Osteoblast (primary cell): ENCODE results near the gene CHD9NB. TPM values are rescaled to one million over a fixed set of nuclear protein-coding genes. Genes with fewer than 3 reads are reported as not detected.

ENCODE experiments used
- DNase-seq: peaks from one replicate; pipeline ENCODE4 v3.0.0; 2011; ENCODE audit warnings: low spot score, mixed read lengths; ENCODE audit not compliant: insufficient read length; ENCODE audit errors: missing footprints
- H2AFZ ChIP-seq: 2 replicates; pipeline ENCODE4 v1.6.0; 2011; ENCODE audit warnings: mild to moderate bottlenecking, low read length
- H3K27ac ChIP-seq: 2 replicates; pipeline ENCODE4 v1.5.1; 2011; ENCODE audit warnings: mild to moderate bottlenecking, low read depth, low read length, moderate library complexity
- H3K27me3 ChIP-seq: 2 replicates; pipeline ENCODE4 v1.6.0; 2012; ENCODE audit warnings: mild to moderate bottlenecking, control low read depth, inconsistent platforms, low read length, moderate library complexity; ENCODE audit not compliant: insufficient read depth
- H3K36me3 ChIP-seq: 2 replicates; pipeline ENCODE4 v1.5.1; 2011; ENCODE audit warnings: mild to moderate bottlenecking, low read length, control low read depth, moderate library complexity; ENCODE audit not compliant: insufficient read depth
- H3K4me1 ChIP-seq: 2 replicates; pipeline ENCODE4 v1.5.1; 2011; ENCODE audit warnings: mild to moderate bottlenecking, low read length, control low read depth, moderate library complexity; ENCODE audit not compliant: insufficient read depth
- H3K4me2 ChIP-seq: 2 replicates; pipeline ENCODE4 v1.6.0; 2011; ENCODE audit warnings: mild to moderate bottlenecking, low read length; ENCODE audit not compliant: insufficient read depth
- H3K4me3 ChIP-seq: fragments of 200-600 bp; sonication (generic); 3 replicates; pipeline ENCODE4 v1.5.1; 2012; ENCODE audit warnings: mild to moderate bottlenecking, low read length, inconsistent platforms; ENCODE audit not compliant: insufficient read depth
- H3K79me2 ChIP-seq: 2 replicates; pipeline ENCODE4 v1.6.0; 2012; ENCODE audit warnings: mild to moderate bottlenecking, low read length, control low read depth, inconsistent platforms; ENCODE audit not compliant: insufficient read depth
- H3K9me3 ChIP-seq: 2 replicates; pipeline ENCODE4 v1.5.1; 2011; ENCODE audit warnings: low read depth, low read length, control low read depth
- H4K20me1 ChIP-seq: 2 replicates; pipeline ENCODE4 v1.6.0; 2012; ENCODE audit warnings: mild to moderate bottlenecking, low read length, control low read depth; ENCODE audit not compliant: insufficient read depth
- total RNA-seq: library from RNA; depleted of rRNA; stranded (reverse); fragments of >200 nt; gene quantifications from 2 replicates; pipeline ENCODE4 v1.2.3, GENCODE V29; 2012
- TF ChIP-seq, protein P1 (sequence below): IDR thresholded peaks from 2 replicates; pipeline ENCODE4 v1.5.1; 2011; ENCODE audit warnings: mild to moderate bottlenecking, low read depth, low read length, moderate library complexity; ENCODE audit errors: extremely low read depth

Gene CHD9NB
- total RNA-seq, 1 donor = 1.1 TPM

DNA sequence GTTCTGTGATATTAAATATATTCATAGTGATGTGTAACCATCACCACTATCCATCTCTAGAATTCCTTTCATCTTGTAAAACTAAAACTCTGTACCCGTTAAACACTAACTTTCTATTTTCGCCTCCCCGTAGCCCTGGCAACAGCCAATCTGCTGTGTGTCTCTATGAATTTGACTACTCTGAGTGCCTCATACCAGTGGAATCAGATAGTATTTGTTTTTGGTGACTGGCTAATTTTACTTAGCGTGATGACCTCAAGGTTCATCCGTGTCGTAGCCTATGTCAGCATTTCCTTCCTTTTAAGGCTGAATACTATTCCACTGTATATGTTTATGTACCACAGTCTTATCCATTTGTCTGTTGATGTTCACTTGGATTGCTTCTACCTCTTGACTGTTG is 20.3 kb upstream of the CHD9NB start:
- H4K20me1 ChIP-seq = no peaks in the 10 kb centered on the region
- no peaks in the 10 kb centered on the region for H3K36me3 ChIP-seq
- H3K27me3 ChIP-seq = no peaks in the 10 kb centered on the region
- peaks cover 47% of the 10 kb centered on the region for H3K79me2 ChIP-seq
- no peak overlapping the region for H3K4me2 ChIP-seq
- no peaks in the 10 kb centered on the region for H3K4me1 ChIP-seq
- DNase-seq = no peak
- H3K9me3 ChIP-seq = no peaks in the 10 kb centered on the region
- TF ChIP-seq, protein P1, sequence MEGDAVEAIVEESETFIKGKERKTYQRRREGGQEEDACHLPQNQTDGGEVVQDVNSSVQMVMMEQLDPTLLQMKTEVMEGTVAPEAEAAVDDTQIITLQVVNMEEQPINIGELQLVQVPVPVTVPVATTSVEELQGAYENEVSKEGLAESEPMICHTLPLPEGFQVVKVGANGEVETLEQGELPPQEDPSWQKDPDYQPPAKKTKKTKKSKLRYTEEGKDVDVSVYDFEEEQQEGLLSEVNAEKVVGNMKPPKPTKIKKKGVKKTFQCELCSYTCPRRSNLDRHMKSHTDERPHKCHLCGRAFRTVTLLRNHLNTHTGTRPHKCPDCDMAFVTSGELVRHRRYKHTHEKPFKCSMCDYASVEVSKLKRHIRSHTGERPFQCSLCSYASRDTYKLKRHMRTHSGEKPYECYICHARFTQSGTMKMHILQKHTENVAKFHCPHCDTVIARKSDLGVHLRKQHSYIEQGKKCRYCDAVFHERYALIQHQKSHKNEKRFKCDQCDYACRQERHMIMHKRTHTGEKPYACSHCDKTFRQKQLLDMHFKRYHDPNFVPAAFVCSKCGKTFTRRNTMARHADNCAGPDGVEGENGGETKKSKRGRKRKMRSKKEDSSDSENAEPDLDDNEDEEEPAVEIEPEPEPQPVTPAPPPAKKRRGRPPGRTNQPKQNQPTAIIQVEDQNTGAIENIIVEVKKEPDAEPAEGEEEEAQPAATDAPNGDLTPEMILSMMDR = no peak
- no peak overlapping the region for H2AFZ ChIP-seq
- H3K4me3 ChIP-seq = no peak overlapping the region
- no peak overlapping the region for H3K27ac ChIP-seq

DNA sequence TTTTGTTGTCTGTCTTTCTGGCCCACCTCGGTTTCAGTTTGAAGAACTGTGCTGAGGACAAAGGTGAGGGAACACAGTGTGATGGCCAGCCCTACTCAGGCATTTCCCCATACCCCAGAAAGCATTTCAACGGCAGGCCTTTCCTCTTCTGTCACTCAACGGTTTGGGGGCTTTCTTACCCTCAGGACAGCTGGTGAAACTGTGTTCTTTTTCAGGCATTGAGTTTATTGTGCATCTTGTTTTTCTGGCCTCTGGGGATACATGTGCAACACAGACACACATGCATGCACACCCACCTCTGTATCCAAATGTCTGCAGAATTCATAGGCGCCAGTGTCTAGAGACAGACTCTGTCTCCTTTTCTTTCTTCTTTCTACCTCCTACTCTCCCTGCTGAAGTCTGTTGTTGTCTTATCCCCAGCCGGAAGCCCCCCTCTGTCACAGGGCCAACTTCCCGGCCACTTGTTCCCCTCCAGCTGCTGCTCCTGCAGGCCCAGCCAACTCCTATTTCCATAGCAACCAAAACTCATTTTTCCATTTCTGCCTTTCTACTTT is 19.1 kb upstream of the CHD9NB start:
- TF ChIP-seq, protein P1 = no peak
- Histone ChIP-seq H3K79me2 (peaks cover 54% of the 10 kb centered on the region), H3K4me1 (no peaks in the 10 kb centered on the region), H4K20me1 (no peaks in the 10 kb centered on the region), H3K27ac (no peak overlapping the region), H3K27me3 (no peaks in the 10 kb centered on the region), H3K36me3 (peaks cover 4% of the 10 kb centered on the region), H3K4me2 (no peak overlapping the region), H3K9me3 (no peaks in the 10 kb centered on the region), H3K4me3 (no peak overlapping the region), H2AFZ (no peak overlapping the region)
- no peak for DNase-seq

DNA sequence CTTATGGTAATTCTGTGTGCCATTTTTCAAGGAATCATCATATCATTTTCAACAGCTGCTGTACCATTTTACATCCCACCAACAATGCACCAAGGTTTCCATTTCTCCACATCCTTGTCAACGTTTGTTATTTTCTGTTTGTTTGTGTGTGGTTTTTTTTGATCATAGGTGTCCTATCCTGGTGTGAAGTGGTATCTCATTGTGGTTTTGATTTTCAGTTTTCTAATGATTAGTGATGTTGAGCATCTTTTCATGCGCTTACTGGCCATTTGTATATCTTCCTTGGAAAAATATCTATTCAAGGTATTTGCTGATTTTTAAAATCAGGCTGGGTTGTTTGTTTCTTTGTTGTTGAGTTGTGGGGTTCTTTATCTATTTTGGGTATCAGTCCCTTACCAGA is 17.1 kb upstream of the CHD9NB start:
- Histone ChIP-seq H3K27me3 (no peaks in the 10 kb centered on the region), H3K27ac (no peak overlapping the region), H3K4me3 (no peak overlapping the region), H3K4me1 (peaks cover 3% of the 10 kb centered on the region), H3K36me3 (peaks cover 4% of the 10 kb centered on the region), H3K4me2 (no peak overlapping the region), H3K79me2 (peaks cover 63% of the 10 kb centered on the region), H3K9me3 (no peaks in the 10 kb centered on the region), H4K20me1 (peaks cover 3% of the 10 kb centered on the region), H2AFZ (no peak overlapping the region)
- TF ChIP-seq, protein P1 = no peak
- no peak for DNase-seq

DNA sequence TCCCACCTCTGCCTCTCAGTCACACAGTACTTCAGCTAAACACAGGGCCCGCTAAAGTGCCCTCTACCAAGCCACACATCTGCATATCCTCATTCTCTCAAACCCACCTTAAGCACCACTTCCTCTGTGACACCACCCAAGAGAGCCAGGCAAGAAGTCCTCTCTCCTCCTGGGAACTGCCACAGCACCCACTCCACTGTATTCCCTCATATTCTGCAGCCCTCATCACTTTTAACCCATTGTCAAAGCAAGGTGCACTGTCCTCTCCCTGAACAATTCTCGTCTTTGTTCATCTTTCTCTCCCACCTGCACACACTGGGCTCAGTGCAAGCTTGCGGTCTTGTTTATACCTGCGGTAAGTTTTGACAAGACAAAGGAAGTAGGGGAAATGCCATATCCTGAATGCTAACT is 15.7 kb upstream of the CHD9NB start:
- peaks cover 63% of the 10 kb centered on the region for H3K79me2 ChIP-seq
- DNase-seq = no peak
- H3K4me2 ChIP-seq = no peak overlapping the region
- no peaks in the 10 kb centered on the region for H3K9me3 ChIP-seq
- no peak overlapping the region for H2AFZ ChIP-seq
- H3K27ac ChIP-seq = no peak overlapping the region
- H3K27me3 ChIP-seq = no peaks in the 10 kb centered on the region
- peaks cover 4% of the 10 kb centered on the region for H3K36me3 ChIP-seq
- H3K4me3 ChIP-seq = no peak overlapping the region
- H4K20me1 ChIP-seq = peaks cover 3% of the 10 kb centered on the region
- TF ChIP-seq, protein P1 = no peak
- peaks cover 3% of the 10 kb centered on the region for H3K4me1 ChIP-seq
